Measurements from ENCODE around the gene GJB3.

Gene GJB3

GRCh38 chr1:34827341-34827941 lies 46.4 kb downstream of the GJB3 start:
- DNase-seq = no peak

- no peak for DNase-seq
These were observed 47.6 kb downstream of the GJB3 start for GRCh38 chr1:34828611-34829010.

- DNase-seq = no peak
These were observed 48.2 kb downstream of the GJB3 start for GRCh38 chr1:34829250-34829649.

DNA sequence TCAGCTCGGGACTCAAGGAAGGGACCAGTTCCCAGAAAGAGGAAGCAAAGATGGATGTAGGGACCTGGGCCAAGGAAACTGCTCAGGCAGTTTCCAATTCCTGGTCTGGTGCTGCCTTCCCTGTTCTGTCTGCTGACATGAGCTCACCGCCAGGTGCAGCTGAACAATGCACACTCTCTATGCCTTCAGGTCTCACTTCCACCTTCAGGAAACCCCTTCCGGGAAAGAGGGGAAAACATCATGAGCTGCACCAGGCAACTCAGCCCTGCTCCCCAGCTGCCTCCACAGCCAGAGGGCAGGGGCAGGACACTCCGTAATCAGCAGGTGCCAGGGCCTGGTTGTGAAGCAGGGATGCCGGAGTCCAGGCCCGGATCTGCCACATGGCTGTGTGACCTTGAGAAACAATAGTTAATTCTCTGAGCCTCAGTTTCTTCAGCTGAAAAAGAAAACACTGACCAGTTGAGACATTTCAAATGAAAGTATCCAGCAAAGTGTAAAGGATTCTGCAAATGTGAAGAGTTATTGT lies 50.8 kb downstream of the GJB3 start:
- DNase-seq = no peak

DNA sequence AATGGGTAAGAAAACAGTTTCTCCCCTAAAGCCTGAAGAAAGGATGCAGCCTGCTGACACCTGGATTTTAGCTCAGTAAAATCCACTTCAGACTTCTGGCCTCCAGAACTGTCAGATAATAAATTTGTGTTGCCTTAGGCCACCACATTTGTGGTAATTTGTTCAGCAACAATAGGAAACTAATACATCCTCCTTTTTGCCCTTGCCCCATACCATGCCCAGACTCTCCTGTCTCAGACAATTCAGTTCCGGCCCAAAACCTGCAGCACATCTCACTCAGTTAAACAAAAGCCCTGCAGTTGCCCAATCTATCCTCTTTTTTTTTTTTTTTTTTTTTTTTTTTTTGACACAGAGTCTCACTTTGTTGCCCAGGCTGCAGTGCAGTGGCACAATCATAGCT lies 52.7 kb downstream of the GJB3 start:
- no peak for DNase-seq

Data from NCI-H510A treated with DMSO at 0.1 percent for 48 hours (cell line).